GM18951 (cell line): ENCODE measurements around the gene OR6F1.

ENCODE experiments used
- POLR2A ChIP-seq: IDR thresholded peaks from 4 replicates; pipeline ENCODE4 v1.6.1; 2011; ENCODE audit warnings: mild to moderate bottlenecking; ENCODE audit not compliant: insufficient read length, insufficient read depth; ENCODE audit errors: extremely low read depth
- in situ Hi-C: fragments of 300-500 bp; cut with MboI; formaldehyde crosslinking; loops from one replicate; pipeline ENCODE4 v1.12.0; 2022; ENCODE audit warnings: low sequenced_read_pairs, mixed read lengths, inconsistent platforms; ENCODE audit not compliant: unreplicated experiment

Gene OR6F1

GRCh38 chr1:247680171-247680570, 36.3 kb downstream of the OR6F1 start:
- TF ChIP-seq POLR2A: no peak
- in situ Hi-C loops: no loop called here

DNA sequence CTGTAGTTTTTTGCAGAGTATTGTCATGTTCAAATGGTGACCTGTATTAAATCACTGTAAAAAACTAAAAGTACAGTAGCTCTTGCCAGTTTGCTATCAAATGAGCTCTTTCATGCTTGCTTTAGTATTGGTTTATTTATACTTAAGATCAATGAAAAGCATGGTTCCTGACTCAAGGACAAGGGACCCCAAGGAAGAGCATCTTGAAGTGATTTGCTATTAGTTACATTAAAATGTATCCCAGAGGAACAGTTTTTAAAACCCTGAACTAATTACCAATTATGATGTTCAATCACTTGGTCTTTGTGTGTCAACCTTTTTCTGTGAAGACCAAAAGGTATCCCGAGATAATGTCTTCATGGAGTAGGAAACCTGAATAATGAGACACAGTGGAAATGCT, 36.8 kb downstream of the OR6F1 start, which contains the start of gene OR13G1:
Gene OR13G1 (minus strand): TSS at position 101 of the 400 bp plus-strand sequence. CDS start 6,698 bp downstream, outside the sequence.
- TF ChIP-seq POLR2A: no peak
- in situ Hi-C loops: no loop called here

DNA sequence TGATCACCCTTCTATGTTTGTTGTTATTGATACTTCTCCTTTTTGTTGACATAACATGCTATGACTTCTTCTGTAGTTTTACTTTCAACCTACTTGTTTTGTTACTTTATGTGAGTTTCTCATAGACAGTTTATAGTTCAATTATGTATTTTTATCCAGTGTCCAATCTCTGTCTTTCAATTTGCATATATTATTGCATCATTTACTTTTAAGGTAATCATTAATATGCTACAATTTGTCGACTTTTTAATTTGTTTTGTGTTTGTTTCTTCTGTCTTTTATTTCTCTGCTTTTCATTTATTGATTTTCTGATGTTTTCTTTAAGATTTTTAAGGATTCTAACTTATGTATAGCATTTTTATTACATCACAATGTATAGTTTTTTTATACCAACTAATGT, 47.2 kb downstream of the OR6F1 start:
- in situ Hi-C loops: no loop called here
- TF ChIP-seq POLR2A: no peak
